K562 (cell line): Measurements from ENCODE around the gene CD47. TPM values are rescaled to one million over a fixed set of nuclear protein-coding genes. Genes with fewer than 3 reads are reported as not detected.
A peak's percentile ranks its signal among the peaks of the same experiment; 100 is the strongest.

Experiments used
- ARID1B ChIP-seq: fragments of 450-650 bp; IDR thresholded peaks from 2 replicates; pipeline ENCODE4 v1.6.1; 2016; ENCODE audit warnings: antibody characterized with exemption, mild to moderate bottlenecking, inconsistent platforms
- BHLHE40 ChIP-seq: IDR thresholded peaks from 2 replicates; pipeline ENCODE4 v1.6.1; 2011; ENCODE audit warnings: low read length, improper control_type of control experiment
- CHD4 ChIP-seq: fragments of 200-600 bp; sonication (generic); IDR thresholded peaks from 3 replicates; pipeline ENCODE4 v1.6.1; 2012; ENCODE audit warnings: low read depth, mild to moderate bottlenecking, mixed read lengths, low read length, inconsistent platforms; ENCODE audit not compliant: insufficient read depth, insufficient replicate concordance, poor library complexity, severe bottlenecking
- COPS2 ChIP-seq: fragments of 450-650 bp; conservative IDR thresholded peaks from 2 replicates; pipeline ENCODE4 v1.6.1; 2016; ENCODE audit warnings: mild to moderate bottlenecking, moderate library complexity
- DMBX1 ChIP-seq: fragments of 250-450 bp; sonication (Bioruptor Pico); IDR thresholded peaks from 2 replicates; pipeline ENCODE4 v1.8.0; 2022; ENCODE audit warnings: inconsistent platforms, mild to moderate bottlenecking, moderate library complexity, borderline replicate concordance
- HOXB6 ChIP-seq: fragments of 250-450 bp; sonication (Bioruptor Pico); IDR thresholded peaks from 2 replicates; pipeline ENCODE4 v1.5.1; 2022; ENCODE audit warnings: mild to moderate bottlenecking, borderline replicate concordance
- IRF1 ChIP-seq: sonication (generic); formaldehyde crosslinking; IDR thresholded peaks from 2 replicates; pipeline ENCODE4 v1.8.0; 2022; ENCODE audit warnings: missing genetic modification reagents, mild to moderate bottlenecking, borderline replicate concordance
- KDM4B ChIP-seq, 2 experiments: fragments of 450-650 bp in 1 of 2; sonication (generic) in 1 of 2; IDR thresholded peaks; 2 replicates each; pipeline ENCODE4 v1.6.1; 2016 to 2017; ENCODE audit warnings: borderline replicate concordance in 2 of 2, antibody characterized with exemption in 1 of 2, low read depth in 1 of 2, mild to moderate bottlenecking in 1 of 2
- LEF1 ChIP-seq: fragments of 450-650 bp; IDR thresholded peaks from 2 replicates; pipeline ENCODE4 v1.6.1; 2016; ENCODE audit warnings: mild to moderate bottlenecking
- MAZ ChIP-seq, 2 experiments: fragments of 450-650 bp in 1 of 2; sonication (generic) in 1 of 2; formaldehyde crosslinking; IDR thresholded peaks in 1 of 2; conservative IDR thresholded peaks in 1 of 2; 2 replicates each; pipeline versions ENCODE4 v1.4.0 to v1.5.0; 2020; ENCODE audit warnings: mild to moderate bottlenecking in 1 of 2, missing genetic modification reagents in 1 of 2
- NCOA1 ChIP-seq: fragments of 450-650 bp; IDR thresholded peaks from 2 replicates; pipeline ENCODE4 v1.6.1; 2016; ENCODE audit warnings: low read depth
- TSC22D4 ChIP-seq: fragments of 450-650 bp; IDR thresholded peaks from 2 replicates; pipeline ENCODE4 v1.6.1; 2016; ENCODE audit warnings: missing genetic modification characterization, missing biosample characterization, control low read depth
- ZFP91 ChIP-seq: sonication (generic); formaldehyde crosslinking; IDR thresholded peaks from 2 replicates; pipeline ENCODE4 v1.8.0; 2022; ENCODE audit warnings: mild to moderate bottlenecking, missing genetic modification reagents
- ZNF507 ChIP-seq: conservative IDR thresholded peaks from 2 replicates; pipeline ENCODE4 v1.6.1; 2017; ENCODE audit warnings: missing genetic modification characterization, missing compliant biosample characterization
- ZNF57 ChIP-seq: fragments of 450-650 bp; formaldehyde crosslinking; IDR thresholded peaks from 2 replicates; pipeline ENCODE4 v1.4.0; 2020; ENCODE audit warnings: mild to moderate bottlenecking, moderate library complexity
- polyA plus RNA-seq, 8 experiments: library from polyadenylated mRNA; depleted of rRNA in 4 of 8; stranded (reverse) in 5 of 8; unstranded in 3 of 8; fragments of >200 nt; fragmentation: Nextera tagmentation in 2 of 8; fragmentation: Illumina TruSeq in 1 of 8; extraction: Ambion mirVana in 2 of 8; extraction: Trizol in 1 of 8; gene quantifications; 2 replicates each; pipeline versions ENCODE4 v1.2.1 to v1.2.3, GENCODE V29; 2011 to 2014; ENCODE audit warnings: inconsistent platforms in 1 of 8, missing spikeins in 1 of 8
- total RNA-seq, 7 experiments: library from RNA; depleted of rRNA in 6 of 7; stranded (reverse); fragments of >200 nt in 6 of 7; fragmentation: Illumina TruSeq in 2 of 7; extraction: Trizol in 2 of 7; gene quantifications; 2 replicates each; pipeline versions ENCODE4 v1.2.1 to v1.2.3, GENCODE V29; 2011 to 2021; ENCODE audit warnings: low replicate concordance in 1 of 7
- TF ChIP-seq, protein P1 (sequence below): fragments of 250-450 bp; sonication (Bioruptor Pico); IDR thresholded peaks from 2 replicates; pipeline ENCODE4 v1.4.0; 2020; ENCODE audit warnings: borderline replicate concordance
- TF ChIP-seq, protein P2 (sequence below), 3 experiments: IDR thresholded peaks in 2 of 3; conservative IDR thresholded peaks in 1 of 3; 2 replicates each; pipeline ENCODE4 v1.5.1; 2011 to 2012; ENCODE audit warnings: low read length in 3 of 3, mild to moderate bottlenecking in 3 of 3, control low read depth in 2 of 3, improper control_type of control experiment in 1 of 3, inconsistent platforms in 1 of 3, low read depth in 1 of 3, mixed read lengths in 1 of 3, moderate library complexity in 1 of 3; ENCODE audit not compliant: insufficient read depth in 2 of 3

CD47 gene
- total and polyA plus RNA-seq, 9 of the 15 experiments (the other 6 are each of a cell fraction or from before 2014, with no cell fraction given), result 10.2 to 62.6 (median 36.3) TPM

GRCh38 chr3:108031895-108032294, 58.9 kb downstream of the CD47 start (continued):
- TF ChIP-seq, protein P1, sequence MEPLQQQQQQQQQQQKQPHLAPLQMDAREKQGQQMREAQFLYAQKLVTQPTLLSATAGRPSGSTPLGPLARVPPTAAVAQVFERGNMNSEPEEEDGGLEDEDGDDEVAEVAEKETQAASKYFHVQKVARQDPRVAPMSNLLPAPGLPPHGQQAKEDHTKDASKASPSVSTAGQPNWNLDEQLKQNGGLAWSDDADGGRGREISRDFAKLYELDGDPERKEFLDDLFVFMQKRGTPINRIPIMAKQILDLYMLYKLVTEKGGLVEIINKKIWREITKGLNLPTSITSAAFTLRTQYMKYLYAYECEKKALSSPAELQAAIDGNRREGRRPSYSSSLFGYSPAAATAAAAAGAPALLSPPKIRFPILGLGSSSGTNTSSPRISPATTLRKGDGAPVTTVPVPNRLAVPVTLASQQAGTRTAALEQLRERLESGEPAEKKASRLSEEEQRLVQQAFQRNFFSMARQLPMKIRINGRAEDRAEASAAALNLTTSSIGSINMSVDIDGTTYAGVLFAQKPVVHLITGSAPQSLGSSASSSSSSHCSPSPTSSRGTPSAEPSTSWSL (CRISPR knock-in tag), result no peak
- TF ChIP-seq MAZ (CRISPR knock-in tag; conservative IDR thresholded peaks at IDR 0.05 in 1 of 2, IDR thresholded peaks at IDR 0.05 in 1 of 2), result no peak
- no peak for TF ChIP-seq DMBX1 (CRISPR knock-in tag)
- no peak for TF ChIP-seq ZNF57
- TF ChIP-seq LEF1, result no peak
- TF ChIP-seq, protein P2, sequence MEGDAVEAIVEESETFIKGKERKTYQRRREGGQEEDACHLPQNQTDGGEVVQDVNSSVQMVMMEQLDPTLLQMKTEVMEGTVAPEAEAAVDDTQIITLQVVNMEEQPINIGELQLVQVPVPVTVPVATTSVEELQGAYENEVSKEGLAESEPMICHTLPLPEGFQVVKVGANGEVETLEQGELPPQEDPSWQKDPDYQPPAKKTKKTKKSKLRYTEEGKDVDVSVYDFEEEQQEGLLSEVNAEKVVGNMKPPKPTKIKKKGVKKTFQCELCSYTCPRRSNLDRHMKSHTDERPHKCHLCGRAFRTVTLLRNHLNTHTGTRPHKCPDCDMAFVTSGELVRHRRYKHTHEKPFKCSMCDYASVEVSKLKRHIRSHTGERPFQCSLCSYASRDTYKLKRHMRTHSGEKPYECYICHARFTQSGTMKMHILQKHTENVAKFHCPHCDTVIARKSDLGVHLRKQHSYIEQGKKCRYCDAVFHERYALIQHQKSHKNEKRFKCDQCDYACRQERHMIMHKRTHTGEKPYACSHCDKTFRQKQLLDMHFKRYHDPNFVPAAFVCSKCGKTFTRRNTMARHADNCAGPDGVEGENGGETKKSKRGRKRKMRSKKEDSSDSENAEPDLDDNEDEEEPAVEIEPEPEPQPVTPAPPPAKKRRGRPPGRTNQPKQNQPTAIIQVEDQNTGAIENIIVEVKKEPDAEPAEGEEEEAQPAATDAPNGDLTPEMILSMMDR (IDR thresholded peaks at IDR 0.05 in 2 of 3, conservative IDR thresholded peaks at IDR 0.05 in 1 of 3; ENCODE audit: insufficient read depth in 2 of 3, low read depth in 1 of 3, low read length in 3 of 3), result no peak
- TF ChIP-seq ZNF507 (tag), result no peak
- TF ChIP-seq KDM4B (IDR thresholded peaks at IDR 0.05; ENCODE audit: borderline replicate concordance in 2 of 2, low read depth in 1 of 2), result no peak
- no peak for TF ChIP-seq ZFP91 (CRISPR knock-in tag)
- TF ChIP-seq IRF1, result no peak
- TF ChIP-seq COPS2, result no peak
- no peak for TF ChIP-seq TSC22D4 (tag)
- no peak for TF ChIP-seq CHD4
- no peak for TF ChIP-seq HOXB6 (CRISPR knock-in tag)
- peak; percentile 25; the same call in 1 of the 2 replicates for TF ChIP-seq BHLHE40
- TF ChIP-seq NCOA1, result no peak
- no peak for TF ChIP-seq ARID1B
